ENCODE data around the gene LTN1.
"Not testable (repeated sequence)": the region's sequence is repeated elsewhere in the genome, so short reads cannot be mapped to it uniquely, and the experiment has no call there.

The LTN1 gene

GRCh38 chr21:28982637-28983036, 10.0 kb downstream of the LTN1 start:
- DNase-seq = no peak

- DNase-seq = no peak
Observed at GRCh38 chr21:28979092-28979491, 13.6 kb downstream of the LTN1 start.

GRCh38 chr21:28975397-28975796, 17.3 kb downstream of the LTN1 start:
- no peak for DNase-seq

GRCh38 chr21:28974531-28975227, 18.0 kb downstream of the LTN1 start:
- DNase-seq = no peak

- no peak for DNase-seq
Observed at GRCh38 chr21:28972398-28972797, 20.3 kb downstream of the LTN1 start.

GRCh38 chr21:28971171-28971570, 21.5 kb downstream of the LTN1 start:
- DNase-seq = peak in 5 of 51 donors; percentile 2 to 9 (median 5)

- no peak for DNase-seq
Observed at GRCh38 chr21:28963831-28964230, 28.8 kb downstream of the LTN1 start.

- DNase-seq = no peak
Observed at GRCh38 chr21:28962465-28962864, 30.2 kb downstream of the LTN1 start.

GRCh38 chr21:28961927-28962326, 30.8 kb downstream of the LTN1 start:
- DNase-seq = no peak

- no peak for DNase-seq
Observed at GRCh38 chr21:28960245-28960644, 32.4 kb downstream of the LTN1 start.

GRCh38 chr21:28959367-28960099, 33.1 kb downstream of the LTN1 start:
- DNase-seq = no peak

- DNase-seq = no peak
Observed at GRCh38 chr21:28953247-28953646, 39.4 kb downstream of the LTN1 start.

- DNase-seq = no peak
Observed at GRCh38 chr21:28952686-28953085, 40.0 kb downstream of the LTN1 start.

GRCh38 chr21:28949318-28949717, 43.4 kb downstream of the LTN1 start:
- no peak for DNase-seq

GRCh38 chr21:28944296-28944695, 48.4 kb downstream of the LTN1 start:
- DNase-seq = peak in 12 of 51 donors; percentile 0 to 36 (median 12)

- DNase-seq = no peak
Observed at GRCh38 chr21:28943631-28944030, 49.0 kb downstream of the LTN1 start.

GRCh38 chr21:28938726-28939125, 54.0 kb downstream of the LTN1 start:
- no peak for DNase-seq

- DNase-seq = no peak
Observed at GRCh38 chr21:28937737-28938136, 54.9 kb downstream of the LTN1 start.

- DNase-seq = no peak
Observed at GRCh38 chr21:28936721-28937120, 56.0 kb downstream of the LTN1 start.

- DNase-seq = no peak
Observed at GRCh38 chr21:28936036-28936435, 56.6 kb downstream of the LTN1 start.

GRCh38 chr21:28932717-28933116, 60.0 kb downstream of the LTN1 start:
- DNase-seq = no peak

- not testable (repeated sequence) for DNase-seq
Observed at GRCh38 chr21:28931708-28932372, 60.8 kb downstream of the LTN1 start.

All from hypothalamus (tissue), 51 donors.